ENCODE measurements around the gene AKAIN1.

AKAIN1 gene

GRCh38 chr18:5158587-5158986 lies 38.5 kb downstream of the AKAIN1 start:
- no peak for DNase-seq

DNA sequence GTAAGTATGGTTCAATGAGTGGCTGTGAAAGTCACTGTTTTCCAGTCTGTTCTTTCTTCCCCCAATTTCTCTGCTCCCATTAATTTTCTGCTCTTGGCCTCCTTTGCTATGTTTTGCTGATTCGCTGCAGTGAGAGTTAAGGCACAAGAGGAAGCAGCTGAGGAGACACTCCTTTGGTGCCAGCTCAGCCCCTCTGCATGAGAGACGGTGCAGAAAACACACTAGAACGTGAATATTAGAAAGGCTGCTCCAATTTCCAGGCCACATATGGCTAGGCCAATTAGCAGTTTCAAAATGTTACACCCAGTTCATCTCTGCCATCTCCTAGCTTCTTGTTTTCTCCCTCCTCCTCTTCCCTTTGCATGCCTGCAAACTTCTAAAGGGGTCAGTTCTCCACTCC lies 38.9 kb downstream of the AKAIN1 start:
- DNase-seq = no peak

- no peak for DNase-seq
These were observed 41.2 kb downstream of the AKAIN1 start for GRCh38 chr18:5155907-5156287.

GRCh38 chr18:5155218-5155906 lies 41.7 kb downstream of the AKAIN1 start:
- DNase-seq = no peak

- DNase-seq = no peak
These were observed 44.6 kb downstream of the AKAIN1 start for GRCh38 chr18:5152343-5153020.

DNA sequence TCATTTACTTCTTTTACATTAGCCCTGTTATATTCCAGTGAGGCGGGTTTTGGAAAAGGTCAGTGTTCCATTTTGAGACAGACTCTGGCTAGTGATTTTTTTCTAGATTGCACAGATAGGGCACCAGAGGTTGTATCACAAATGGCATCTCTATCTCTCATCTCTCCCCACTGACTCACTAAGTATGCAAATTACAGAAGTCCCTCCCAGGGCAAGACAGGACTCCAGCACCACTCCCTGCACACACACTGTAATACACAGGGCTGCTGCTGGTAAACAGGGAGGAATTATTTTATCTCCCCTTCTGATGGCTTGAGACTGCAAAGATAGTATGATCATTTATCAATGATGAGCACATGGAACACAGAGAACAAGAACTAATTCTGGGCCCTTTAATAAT lies 46.2 kb downstream of the AKAIN1 start:
- DNase-seq = no peak

GRCh38 chr18:5146093-5146492 lies 51.0 kb downstream of the AKAIN1 start:
- DNase-seq = no peak

DNA sequence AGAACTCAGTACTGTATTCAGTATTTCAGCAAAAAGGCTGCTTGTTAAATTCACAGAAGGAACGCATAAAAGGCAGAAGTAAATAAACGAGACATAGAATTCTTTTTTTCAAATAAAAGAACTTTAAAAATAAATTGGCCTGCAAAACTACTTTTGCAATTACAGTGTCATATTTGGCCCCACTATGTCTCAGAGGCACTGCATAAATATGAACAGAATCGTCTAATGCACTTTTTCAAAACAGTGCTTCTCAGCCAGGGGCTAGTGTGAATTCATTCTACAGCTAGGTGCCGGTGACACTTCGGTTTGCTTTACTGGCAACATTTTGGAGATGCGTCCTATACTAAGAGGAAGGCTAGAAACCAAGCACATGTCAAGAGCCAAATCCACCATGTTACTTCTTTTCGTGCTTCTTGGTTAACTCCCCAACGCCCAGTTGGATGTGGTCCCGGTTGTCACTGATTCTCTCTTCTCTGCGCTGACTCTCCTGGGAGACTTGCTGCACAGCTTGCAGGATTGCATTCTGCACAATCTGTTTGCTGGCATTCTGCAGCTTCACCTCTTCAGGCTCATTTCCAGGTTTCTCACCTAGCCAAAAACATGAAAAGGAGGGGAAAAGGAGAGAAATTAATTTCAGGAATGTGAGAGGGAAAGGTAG lies 51.8 kb downstream of the AKAIN1 start:
- DNase-seq = no peak

- no peak for DNase-seq
These were observed 52.4 kb downstream of the AKAIN1 start for GRCh38 chr18:5144629-5145028.

DNA sequence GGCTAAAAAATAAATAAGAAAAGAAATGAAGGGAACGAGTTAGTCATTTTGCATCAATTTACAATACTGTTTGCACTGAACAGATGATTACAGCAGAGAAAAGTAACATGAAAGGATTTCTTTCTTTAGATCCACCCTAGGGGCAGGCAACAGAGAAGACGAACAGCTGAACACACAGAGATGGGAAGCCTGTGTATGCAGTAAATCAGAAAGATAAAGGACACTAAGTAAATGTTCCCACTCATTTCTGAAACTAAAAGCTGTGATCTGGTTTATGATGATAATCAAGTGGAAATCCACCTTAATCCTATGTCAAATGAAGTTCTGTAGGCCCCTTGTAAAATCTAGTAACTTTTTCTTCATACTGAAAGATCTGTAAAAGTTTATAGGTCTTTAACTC lies 54.2 kb downstream of the AKAIN1 start:
- DNase-seq = no peak

DNA sequence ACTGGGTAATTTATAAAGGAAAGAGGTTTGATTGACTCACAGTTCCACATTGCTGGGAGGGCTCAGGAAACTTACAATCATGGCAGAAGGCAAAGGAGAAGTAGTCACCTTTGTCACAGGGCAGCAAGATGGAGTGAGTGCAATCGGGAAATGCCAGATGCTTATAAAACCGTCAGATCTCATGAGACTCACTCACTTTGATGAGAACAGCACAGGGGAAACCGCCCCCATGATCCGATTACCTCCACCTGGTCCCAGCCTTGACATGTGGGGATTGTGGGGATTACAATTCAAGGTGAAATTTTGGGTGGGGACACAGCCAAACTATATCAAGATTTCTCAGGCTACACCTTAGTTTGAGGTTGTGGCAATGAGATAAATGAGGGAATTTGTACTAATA lies 54.9 kb downstream of the AKAIN1 start:
- no peak for DNase-seq

DNA sequence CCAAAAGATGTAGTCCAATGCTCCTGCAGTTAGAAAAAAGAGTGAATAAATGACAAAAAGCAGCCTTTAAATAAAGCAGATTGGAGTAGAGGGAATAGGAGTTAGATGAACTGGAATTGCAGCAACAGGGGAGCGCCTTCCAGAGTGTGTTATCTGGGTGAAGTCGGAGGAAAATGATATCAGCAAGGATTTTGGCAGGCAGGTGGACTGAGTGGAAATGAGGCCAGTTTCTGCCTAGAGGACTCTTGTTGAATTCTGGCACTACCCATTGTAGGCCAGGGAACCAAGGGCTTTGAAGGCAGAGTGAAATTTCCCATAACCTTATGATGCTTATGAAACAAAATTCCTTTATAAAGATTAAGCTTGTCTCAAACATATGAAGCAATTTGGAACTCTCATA lies 59.8 kb downstream of the AKAIN1 start:
- DNase-seq = no peak

- no peak for DNase-seq
These were observed 64.1 kb downstream of the AKAIN1 start for GRCh38 chr18:5132987-5133386.

- DNase-seq = no peak
These were observed 74.8 kb downstream of the AKAIN1 start for GRCh38 chr18:5122272-5122671.

DNA sequence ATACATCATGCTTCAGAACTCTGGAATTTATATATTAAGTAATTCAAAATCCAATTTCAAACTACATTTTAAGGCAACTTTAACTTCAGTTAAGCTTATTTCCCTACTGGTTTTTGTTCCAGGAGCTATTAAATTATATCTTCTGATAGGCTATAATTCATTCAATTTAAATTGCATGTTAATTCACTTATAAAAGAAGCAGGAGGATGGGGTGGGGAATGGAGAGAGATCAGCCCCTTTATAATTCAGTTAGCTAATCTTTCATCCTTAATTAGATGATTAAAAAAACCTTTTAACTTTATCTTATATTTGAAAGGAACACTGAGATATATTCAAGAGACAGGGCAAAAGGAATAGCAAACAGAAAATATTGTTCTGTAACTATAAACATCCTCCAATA lies 86.8 kb downstream of the AKAIN1 start:
- DNase-seq = no peak

DNA sequence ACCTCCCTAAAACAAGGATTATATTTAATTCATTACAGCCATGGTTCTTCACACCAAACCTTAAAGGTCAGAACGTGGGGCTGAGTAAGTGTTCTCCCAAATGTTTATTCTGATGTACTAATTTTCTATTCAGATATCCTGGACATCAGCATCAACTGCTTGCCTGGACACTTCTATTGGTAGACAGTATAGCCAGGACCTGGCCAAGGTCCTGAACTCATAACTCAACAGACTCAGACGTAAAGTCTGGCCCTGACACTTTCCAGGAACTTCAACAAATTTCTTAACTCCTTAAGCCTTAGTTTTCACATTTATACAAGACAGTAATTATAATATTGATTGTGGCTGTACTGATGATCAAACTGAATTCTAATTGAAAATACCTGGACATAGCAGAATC lies 89.1 kb downstream of the AKAIN1 start:
- no peak for DNase-seq

- DNase-seq = no peak
These were observed 90.3 kb downstream of the AKAIN1 start for GRCh38 chr18:5106730-5107129.

DNA sequence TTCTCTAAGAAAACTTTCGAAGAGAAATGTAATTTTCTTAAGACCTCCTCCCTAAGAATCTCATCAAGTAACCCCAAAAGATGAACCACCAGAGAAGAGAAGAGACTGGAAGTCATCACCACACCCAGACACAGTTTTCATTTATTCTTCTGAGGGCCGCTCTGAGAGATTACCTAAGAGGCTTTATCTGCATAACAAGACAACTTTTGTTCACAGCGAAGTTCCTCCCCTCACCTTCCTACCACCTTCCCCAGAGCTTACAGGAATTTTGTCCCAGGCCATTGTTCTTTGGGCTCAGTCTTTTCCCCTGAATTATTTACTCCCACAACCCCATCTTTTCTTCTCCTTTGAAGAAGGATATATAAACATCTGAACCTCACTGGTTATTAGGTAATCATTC lies 92.8 kb downstream of the AKAIN1 start:
- DNase-seq = no peak

DNA sequence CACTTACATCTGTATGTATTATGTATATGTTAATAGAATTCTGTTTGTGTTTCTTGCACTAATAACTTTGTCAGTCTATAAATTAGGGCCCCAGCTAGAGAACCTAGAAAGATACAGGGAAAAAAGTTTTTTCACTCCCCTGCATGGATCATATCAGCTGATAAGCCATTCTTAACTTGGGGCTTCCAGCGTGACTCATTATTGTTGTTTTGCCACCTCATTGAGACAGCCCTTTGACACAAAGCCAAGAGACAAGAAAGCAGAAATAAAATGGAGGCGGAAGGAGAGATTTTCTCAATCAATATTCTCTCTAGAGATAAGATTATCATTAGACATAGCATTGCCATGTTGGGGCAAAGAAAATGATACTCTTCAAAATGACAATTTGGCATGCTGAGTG lies 93.4 kb downstream of the AKAIN1 start:
- DNase-seq = no peak

DNA sequence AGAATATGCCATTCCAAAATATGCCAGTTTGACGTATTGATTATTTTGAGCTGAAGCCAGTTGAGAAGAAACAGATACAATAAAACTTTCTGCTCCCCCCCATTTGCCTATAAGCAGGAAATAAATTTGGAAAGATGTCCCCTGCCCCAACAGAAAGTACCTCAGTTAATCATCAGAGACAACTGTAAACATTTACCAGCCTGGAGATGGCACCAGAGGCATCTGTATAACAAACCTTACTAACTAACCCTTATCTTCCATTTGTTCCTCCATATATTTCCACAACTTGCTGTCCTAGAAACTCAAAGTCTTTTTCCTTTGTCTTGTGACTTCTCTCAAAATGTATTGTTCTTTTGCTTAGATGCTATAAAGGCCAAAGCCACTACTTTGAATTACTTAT lies 93.8 kb downstream of the AKAIN1 start:
- no peak for DNase-seq

DNA sequence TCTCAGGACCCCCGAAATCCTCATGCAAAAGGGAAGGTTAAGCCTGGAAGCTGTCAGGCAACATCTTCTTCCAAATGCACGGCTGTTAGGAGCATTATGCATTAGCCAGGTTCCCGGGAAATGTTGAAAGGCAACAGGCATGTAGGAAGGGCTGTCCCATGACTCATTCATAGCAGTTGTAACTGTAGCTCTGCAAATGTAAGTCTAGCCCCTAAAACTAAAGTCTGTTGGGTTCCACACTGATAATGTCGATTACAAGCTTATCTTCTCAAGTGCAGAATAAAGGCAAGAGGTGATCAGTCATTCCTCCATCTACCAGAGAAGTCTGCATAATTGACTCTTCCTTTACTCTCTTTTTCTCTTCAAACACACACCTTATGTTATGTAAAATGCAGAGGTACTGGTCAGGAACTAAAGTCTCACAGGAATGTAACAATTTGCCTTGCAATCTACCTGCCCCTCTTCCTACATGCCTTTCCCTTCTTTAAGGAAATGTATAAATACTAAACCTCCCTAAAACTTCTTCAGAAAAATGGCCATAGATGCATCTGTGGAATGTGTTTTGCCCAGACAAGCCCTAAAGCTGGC lies 99.8 kb downstream of the AKAIN1 start:
- no peak for DNase-seq

GRCh38 chr18:5095239-5095638 lies 101.8 kb downstream of the AKAIN1 start:
- DNase-seq = no peak

- no peak for DNase-seq
These were observed 103.2 kb downstream of the AKAIN1 start for GRCh38 chr18:5093902-5094301.

All from activated CD8-positive, alpha-beta memory T cell treated with anti-CD3 and anti-CD28 coated beads, Interleukin-2, amount 50 U/mL, for 48 hours (primary cell).